Measurements from ENCODE around the gene TDP1. TPM values are rescaled to one million over a fixed set of nuclear protein-coding genes. Genes with fewer than 3 reads are reported as not detected.

TDP1 gene
- total RNA-seq, 4 donors from 2014 or later = 9.1 to 24.5 (median 16.4) TPM

- Histone ChIP-seq H3K4me1 (no peaks in the 10 kb centered on the region), H3K36me3 (peaks cover 0 to 98% (median 6%) of the 10 kb centered on the region in 3 donors), H3K27ac (no peak overlapping the region), H3K27me3 (no peaks in the 10 kb centered on the region), H3K9me3 (no peaks in the 10 kb centered on the region), H3K4me3 (no peak overlapping the region)
- TF ChIP-seq, protein P1, sequence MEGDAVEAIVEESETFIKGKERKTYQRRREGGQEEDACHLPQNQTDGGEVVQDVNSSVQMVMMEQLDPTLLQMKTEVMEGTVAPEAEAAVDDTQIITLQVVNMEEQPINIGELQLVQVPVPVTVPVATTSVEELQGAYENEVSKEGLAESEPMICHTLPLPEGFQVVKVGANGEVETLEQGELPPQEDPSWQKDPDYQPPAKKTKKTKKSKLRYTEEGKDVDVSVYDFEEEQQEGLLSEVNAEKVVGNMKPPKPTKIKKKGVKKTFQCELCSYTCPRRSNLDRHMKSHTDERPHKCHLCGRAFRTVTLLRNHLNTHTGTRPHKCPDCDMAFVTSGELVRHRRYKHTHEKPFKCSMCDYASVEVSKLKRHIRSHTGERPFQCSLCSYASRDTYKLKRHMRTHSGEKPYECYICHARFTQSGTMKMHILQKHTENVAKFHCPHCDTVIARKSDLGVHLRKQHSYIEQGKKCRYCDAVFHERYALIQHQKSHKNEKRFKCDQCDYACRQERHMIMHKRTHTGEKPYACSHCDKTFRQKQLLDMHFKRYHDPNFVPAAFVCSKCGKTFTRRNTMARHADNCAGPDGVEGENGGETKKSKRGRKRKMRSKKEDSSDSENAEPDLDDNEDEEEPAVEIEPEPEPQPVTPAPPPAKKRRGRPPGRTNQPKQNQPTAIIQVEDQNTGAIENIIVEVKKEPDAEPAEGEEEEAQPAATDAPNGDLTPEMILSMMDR (IDR thresholded peaks at IDR 0.05) = no peak
- no peak for TF ChIP-seq POLR2A (IDR thresholded peaks at IDR 0.05)
- no peak for DNase-seq
- WGBS, 2 donors = 82 to 98% methylated on average over 2 of the region's 2 CpGs
- intact Hi-C loops (cut with DNase I) = no loop called here
These were observed 78.4 kb downstream of the TDP1 start for GRCh38 chr14:90034156-90034555.

DNA sequence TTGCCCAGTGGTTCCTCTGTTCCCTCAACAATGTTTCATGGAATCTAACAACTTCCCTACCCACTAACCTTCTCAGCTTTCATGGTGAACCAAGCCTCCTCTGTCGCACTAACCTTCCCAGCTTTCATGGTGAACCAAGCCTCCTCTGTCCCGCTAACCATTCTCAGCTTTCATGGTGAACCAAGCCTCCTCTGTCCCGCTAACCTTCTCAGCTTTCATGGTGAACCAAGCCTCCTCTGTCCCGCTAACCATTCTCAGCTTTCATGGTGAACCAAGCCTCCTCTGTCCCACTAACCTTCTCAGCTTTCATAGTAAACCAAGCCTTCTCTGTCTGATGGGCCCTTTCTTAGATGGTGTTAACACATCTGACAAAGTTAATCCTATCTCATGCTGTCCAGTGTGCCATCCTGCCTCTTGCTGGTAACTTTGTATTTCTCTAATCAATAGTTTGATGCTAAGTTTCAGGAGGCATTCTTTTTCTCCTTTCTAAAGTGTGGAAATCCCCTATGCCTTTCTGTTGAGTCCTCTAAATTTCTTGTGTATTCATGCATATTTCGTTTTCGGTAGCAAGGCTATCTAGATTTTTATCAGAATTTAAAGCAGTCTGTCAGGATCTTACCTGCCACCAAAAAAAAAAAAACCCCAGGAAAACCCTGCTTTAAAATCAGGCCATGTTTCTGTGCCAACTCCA lies 79.3 kb downstream of the TDP1 start:
- no peak overlapping the region for H3K4me3 ChIP-seq
- no peak for TF ChIP-seq POLR2A (IDR thresholded peaks at IDR 0.05)
- TF ChIP-seq, protein P1 (IDR thresholded peaks at IDR 0.05) = no peak
- DNase-seq = no peak
- 89 to 93% methylated on average over 6 of the region's 6 CpGs for whole genome bisulfite sequencing, 2 donors
- no peak overlapping the region for H3K27ac ChIP-seq
- H3K4me1 ChIP-seq = no peaks in the 10 kb centered on the region
- H3K36me3 ChIP-seq = peaks cover 0 to 98% (median 6%) of the 10 kb centered on the region in 3 donors
- no peaks in the 10 kb centered on the region for H3K9me3 ChIP-seq
- no peaks in the 10 kb centered on the region for H3K27me3 ChIP-seq
- intact Hi-C loops (cut with DNase I) = no loop called here

DNA sequence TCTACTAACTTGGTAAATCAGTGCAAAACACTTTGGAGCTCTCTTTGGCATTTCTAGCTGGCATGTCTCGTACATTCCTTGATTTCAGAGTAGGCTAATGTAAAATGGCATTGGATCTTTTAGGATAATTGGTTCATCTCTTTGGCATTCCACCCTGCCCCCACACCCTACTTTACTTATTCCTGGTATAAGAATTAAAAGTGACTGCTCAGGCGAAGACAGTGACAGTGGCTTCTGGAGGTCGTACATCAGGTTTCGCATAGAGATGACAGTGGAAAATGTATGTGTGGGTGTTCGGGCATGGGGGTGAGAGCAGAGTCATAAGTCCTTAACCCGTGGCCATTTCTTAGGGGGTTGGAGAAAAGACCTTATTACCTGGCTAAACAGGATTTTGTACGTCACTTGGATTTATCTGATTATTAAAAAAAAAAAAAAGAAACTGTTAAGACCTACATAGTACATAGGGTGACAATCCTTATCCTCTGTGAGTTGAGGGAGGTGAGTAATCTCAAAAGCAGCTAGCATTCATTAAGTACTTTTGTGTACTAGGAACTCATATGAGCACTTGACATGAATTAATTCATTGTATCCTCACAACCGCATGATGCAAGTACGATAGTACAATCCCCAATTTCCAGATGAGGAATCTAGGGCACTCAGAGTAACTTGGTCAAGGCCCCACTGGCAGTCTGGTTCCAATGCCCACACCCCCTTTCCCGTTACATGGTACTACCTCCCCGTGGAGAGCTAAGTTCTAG lies 83.7 kb downstream of the TDP1 start:
- Histone ChIP-seq H3K27ac (no peak overlapping the region), H3K4me1 (no peaks in the 10 kb centered on the region), H3K36me3 (peaks cover 0 to 84% (median 0%) of the 10 kb centered on the region in 3 donors), H3K27me3 (no peaks in the 10 kb centered on the region), H3K4me3 (no peak overlapping the region), H3K9me3 (no peaks in the 10 kb centered on the region)
- 92 to 94% methylated on average over 10 to 11 of the region's 11 CpGs for whole genome bisulfite sequencing, 2 donors
- DNase-seq = no peak
- TF ChIP-seq, protein P1 (IDR thresholded peaks at IDR 0.05) = no peak
- TF ChIP-seq POLR2A (IDR thresholded peaks at IDR 0.05) = no peak
- intact Hi-C loops (cut with DNase I) = no loop called here

GRCh38 chr14:90040411-90040810 lies 84.7 kb downstream of the TDP1 start:
- 90 to 92% methylated on average over 3 of the region's 3 CpGs for WGBS, 2 donors
- H3K36me3 ChIP-seq = peaks cover 0 to 84% (median 0%) of the 10 kb centered on the region in 3 donors
- no peaks in the 10 kb centered on the region for H3K4me1 ChIP-seq
- TF ChIP-seq POLR2A (IDR thresholded peaks at IDR 0.05) = no peak
- TF ChIP-seq, protein P1 (IDR thresholded peaks at IDR 0.05) = no peak
- H3K27me3 ChIP-seq = no peaks in the 10 kb centered on the region
- DNase-seq = no peak
- H3K4me3 ChIP-seq = no peak overlapping the region
- no peaks in the 10 kb centered on the region for H3K9me3 ChIP-seq
- intact Hi-C loops (cut with DNase I) = no loop called here
- no peak overlapping the region for H3K27ac ChIP-seq
